COLO668 (cell line): Measurements from ENCODE around the gene RCAN1.
A peak's percentile ranks its signal among the peaks of the same experiment; 100 is the strongest.

Experiments
- DNase-seq: peaks from one replicate; lab custom pipeline; 2025; ENCODE audit not compliant: unreplicated experiment; lab: John Stamatoyannopoulos, UW

The RCAN1 gene

GRCh38 chr21:34599534-34600101 is 15.3 kb downstream of the RCAN1 start:
- DNase-seq = no peak

- peak; percentile 40 for DNase-seq
These were observed 15.9 kb downstream of the RCAN1 start for GRCh38 chr21:34598931-34599400.

GRCh38 chr21:34597406-34597805 is 17.5 kb downstream of the RCAN1 start:
- no peak for DNase-seq

- DNase-seq = no peak
These were observed 18.2 kb downstream of the RCAN1 start for GRCh38 chr21:34596561-34597271.

GRCh38 chr21:34595457-34595856 is 19.5 kb downstream of the RCAN1 start:
- no peak for DNase-seq

GRCh38 chr21:34594566-34595234 is 20.2 kb downstream of the RCAN1 start:
- peak; percentile 47 for DNase-seq

- no peak for DNase-seq
These were observed 20.9 kb downstream of the RCAN1 start for GRCh38 chr21:34593954-34594531.

- DNase-seq = peak; percentile 81
These were observed 21.5 kb downstream of the RCAN1 start for GRCh38 chr21:34593423-34593822.

GRCh38 chr21:34592120-34592955 is 22.6 kb downstream of the RCAN1 start:
- no peak for DNase-seq

GRCh38 chr21:34590520-34590919 is 24.4 kb downstream of the RCAN1 start:
- peak; percentile 80 for DNase-seq

- DNase-seq = peak; percentile 29
These were observed 25.2 kb downstream of the RCAN1 start for GRCh38 chr21:34589511-34590282.

- DNase-seq = no peak
These were observed 30.9 kb downstream of the RCAN1 start for GRCh38 chr21:34583926-34584563.

GRCh38 chr21:34582506-34583150 is 32.3 kb downstream of the RCAN1 start:
- no peak for DNase-seq

- peak; percentile 23 for DNase-seq
These were observed 34.7 kb downstream of the RCAN1 start for GRCh38 chr21:34580181-34580700.

GRCh38 chr21:34579411-34579810 is 35.5 kb downstream of the RCAN1 start:
- DNase-seq = no peak

- no peak for DNase-seq
These were observed 38.8 kb downstream of the RCAN1 start for GRCh38 chr21:34576041-34576511.

GRCh38 chr21:34574601-34575529 is 40.0 kb downstream of the RCAN1 start:
- DNase-seq = no peak

GRCh38 chr21:34571994-34572393 is 42.9 kb downstream of the RCAN1 start:
- DNase-seq = no peak
